Sigmoid colon (tissue), 7 donors: ENCODE data around the gene HERPUD1. TPM values are rescaled to one million over a fixed set of nuclear protein-coding genes. Genes with fewer than 3 reads are reported as not detected.

Experiments
- DNase-seq: peaks from one replicate; pipeline ENCODE4 v3.0.0-alpha.2; 2019
- H3K27ac ChIP-seq, 4 donors: fragments of 200-600 bp; sonication (generic); one replicate each; pipeline ENCODE4 v1.5.1; 2016 to 2019; ENCODE audit warnings: mild to moderate bottlenecking in 1 of 4
- H3K27me3 ChIP-seq, 3 donors: fragments of 200-600 bp; sonication (generic); one replicate each; pipeline ENCODE4 v1.5.1; 2019; ENCODE audit warnings: mild to moderate bottlenecking in 1 of 3
- H3K36me3 ChIP-seq, 4 donors: fragments of 200-600 bp; sonication (generic); one replicate each; pipeline ENCODE4 v1.5.1; 2016 to 2019
- H3K4me1 ChIP-seq, 4 donors: fragments of 200-600 bp; sonication (generic); one replicate each; pipeline ENCODE4 v1.5.1; 2017 to 2019
- H3K4me3 ChIP-seq, 4 donors: fragments of 200-600 bp; sonication (generic); one replicate each; pipeline ENCODE4 v1.5.1; 2017 to 2019; ENCODE audit warnings: mild to moderate bottlenecking in 2 of 4, moderate library complexity in 1 of 4
- H3K9me3 ChIP-seq, 4 donors: fragments of 200-600 bp in 3 of 4; sonication (generic) in 3 of 4; one replicate each; pipeline versions ENCODE4 v1.5.1 to v1.6.1; 2013 to 2019
- CTCF ChIP-seq, 4 experiments: fragments of 450-650 bp in 3 of 4; fragments of 200-600 bp in 1 of 4; IDR thresholded peaks; one replicate each; pipeline ENCODE4 v1.5.1; 2016 to 2019; ENCODE audit warnings: antibody characterized with exemption in 4 of 4, mild to moderate bottlenecking in 3 of 4, moderate library complexity in 2 of 4
- EP300 ChIP-seq, 4 donors: sonication (generic); formaldehyde crosslinking; IDR thresholded peaks; one replicate each; pipeline ENCODE4 v1.6.1; 2017; ENCODE audit warnings: antibody characterized with exemption in 4 of 4
- POLR2A ChIP-seq, 2 donors: fragments of 450-650 bp; IDR thresholded peaks; one replicate each; pipeline ENCODE4 v1.6.1; 2016; ENCODE audit warnings: antibody characterized with exemption in 2 of 2, mild to moderate bottlenecking in 2 of 2, moderate library complexity in 2 of 2
- POLR2AphosphoS5 ChIP-seq, 4 donors: sonication (generic); formaldehyde crosslinking; IDR thresholded peaks; one replicate each; pipeline ENCODE4 v1.6.1; 2017; ENCODE audit warnings: antibody characterized with exemption in 4 of 4
- WGBS, 2 donors: extraction: QIAGEN DNeasy Blood & Tissue Kit; methylation state at CpG; one replicate each; pipeline ENCODE4 v1.1.7; 2013; 5-methylcytosine and 5-hydroxymethylcytosine counted together
- intact Hi-C: fragments of 100-400 bp; cut with DNase I; formaldehyde crosslinking; loops from one replicate; pipeline ENCODE4 v1.15.1; 2023
- polyA plus RNA-seq, 3 donors: library from polyadenylated mRNA; stranded (reverse); fragments of 200-250 nt; gene quantifications; one replicate each; pipeline ENCODE4 v1.2.3, GENCODE V29; 2013
- total RNA-seq, 4 donors: library from RNA; depleted of rRNA; stranded (reverse); fragments of >200 nt; gene quantifications; one replicate each; pipeline ENCODE4 v1.1.0, GENCODE V29; 2016
- donor health status: healthy with polysubstance abuse.
- donor health status: Bipolar disorder and iron deficiency.
- donor health status: healthy.

HERPUD1 gene
- total and polyA plus RNA-seq, 7 donors = 54.1 to 119 (median 64.8) TPM

GRCh38 chr16:56916571-56917403 is 15.2 kb upstream of the HERPUD1 start:
- no peak for TF ChIP-seq EP300 (IDR thresholded peaks at IDR 0.05)
- peak in 1 of 4 donors; percentile 24 for TF ChIP-seq POLR2AphosphoS5 (IDR thresholded peaks at IDR 0.05)
- no peak for TF ChIP-seq CTCF (IDR thresholded peaks at IDR 0.05)
- no peak for TF ChIP-seq POLR2A (IDR thresholded peaks at IDR 0.05)
- H3K4me1 ChIP-seq = no peaks in the 10 kb centered on the region
- peak; percentile 53 for DNase-seq
- no peaks in the 10 kb centered on the region for H3K36me3 ChIP-seq
- no peaks in the 10 kb centered on the region for H3K9me3 ChIP-seq
- intact Hi-C loops = no loop called here
- H3K27ac ChIP-seq = peak overlapping the region in 3 of 4 donors; percentile 21 to 66 (median 52)
- H3K4me3 ChIP-seq = no peak overlapping the region
- WGBS, 2 donors = 37 to 77% methylated on average over 5 of the region's 5 CpGs
- H3K27me3 ChIP-seq = no peaks in the 10 kb centered on the region

- H3K27me3 ChIP-seq = no peaks in the 10 kb centered on the region
- DNase-seq = peak; percentile 21
- H3K4me1 ChIP-seq = no peaks in the 10 kb centered on the region
- H3K4me3 ChIP-seq = no peak overlapping the region
- H3K27ac ChIP-seq = no peak overlapping the region
- TF ChIP-seq EP300 (IDR thresholded peaks at IDR 0.05) = no peak
- TF ChIP-seq POLR2A (IDR thresholded peaks at IDR 0.05) = no peak
- TF ChIP-seq CTCF (IDR thresholded peaks at IDR 0.05) = no peak
- TF ChIP-seq POLR2AphosphoS5 (IDR thresholded peaks at IDR 0.05) = no peak
- H3K36me3 ChIP-seq = no peaks in the 10 kb centered on the region
- 93 to 95% methylated on average over 12 of the region's 12 CpGs for WGBS, 2 donors
- H3K9me3 ChIP-seq = no peaks in the 10 kb centered on the region
- intact Hi-C loops = no loop called here
These were observed 13.4 kb upstream of the HERPUD1 start for GRCh38 chr16:56918467-56919012.

GRCh38 chr16:56919099-56919800 is 12.7 kb upstream of the HERPUD1 start:
- H3K4me1 ChIP-seq = no peaks in the 10 kb centered on the region
- H3K9me3 ChIP-seq = no peaks in the 10 kb centered on the region
- no peak for TF ChIP-seq EP300 (IDR thresholded peaks at IDR 0.05)
- TF ChIP-seq POLR2A (IDR thresholded peaks at IDR 0.05) = no peak
- no peak for TF ChIP-seq CTCF (IDR thresholded peaks at IDR 0.05)
- TF ChIP-seq POLR2AphosphoS5 (IDR thresholded peaks at IDR 0.05) = no peak
- intact Hi-C loops = no loop called here
- 72 to 80% methylated on average over 11 of the region's 11 CpGs for WGBS, 2 donors
- H3K27me3 ChIP-seq = no peaks in the 10 kb centered on the region
- peak; percentile 33 for DNase-seq
- no peak overlapping the region for H3K27ac ChIP-seq
- no peak overlapping the region for H3K4me3 ChIP-seq
- H3K36me3 ChIP-seq = no peaks in the 10 kb centered on the region

- Histone ChIP-seq H3K4me1 (no peaks in the 10 kb centered on the region), H3K9me3 (no peaks in the 10 kb centered on the region), H3K27ac (no peak overlapping the region), H3K4me3 (no peak overlapping the region), H3K27me3 (no peaks in the 10 kb centered on the region), H3K36me3 (no peaks in the 10 kb centered on the region)
- WGBS, 2 donors = 74 to 85% methylated on average over 4 of the region's 4 CpGs
- TF ChIP-seq EP300 (IDR thresholded peaks at IDR 0.05) = no peak
- TF ChIP-seq CTCF (IDR thresholded peaks at IDR 0.05) = no peak
- no peak for TF ChIP-seq POLR2A (IDR thresholded peaks at IDR 0.05)
- TF ChIP-seq POLR2AphosphoS5 (IDR thresholded peaks at IDR 0.05) = no peak
- intact Hi-C loops = no loop called here
- DNase-seq = peak; percentile 28
These were observed 10.4 kb upstream of the HERPUD1 start for GRCh38 chr16:56921571-56921970.
